NK-92 treated with Interleukin-12 subunit alpha and Interleukin-12 subunit beta, amount 100 ng/mL, for 24 hours (cell line): ENCODE measurements around the gene ATAT1.
"Not testable (repeated sequence)": the region's sequence is repeated elsewhere in the genome, so short reads cannot be mapped to it uniquely, and the experiment has no call there.

Experiments
- DNase-seq: peaks from one replicate; lab custom pipeline; 2025; lab: John Stamatoyannopoulos, UW

ATAT1 gene

DNA sequence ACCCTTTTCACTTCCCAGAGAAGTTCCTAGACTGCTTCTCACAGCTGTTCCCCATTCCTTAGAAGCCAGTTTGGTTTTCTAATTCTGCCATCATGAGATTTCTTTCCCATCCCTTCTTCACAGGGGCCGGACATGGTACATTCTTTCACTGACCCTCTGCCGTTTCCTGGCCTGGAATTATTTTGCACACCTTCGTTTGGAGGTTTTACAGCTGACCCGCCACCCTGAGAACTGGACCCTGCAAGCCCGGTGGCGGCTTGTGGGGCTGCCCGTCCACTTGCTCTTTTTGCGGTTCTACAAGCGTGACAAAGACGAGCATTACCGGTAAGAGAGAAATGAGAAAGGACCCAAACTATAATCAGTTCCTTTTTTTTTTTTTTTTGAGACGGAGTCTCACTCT lies 24.5 kb downstream of the ATAT1 start:
- DNase-seq, result no peak

DNA sequence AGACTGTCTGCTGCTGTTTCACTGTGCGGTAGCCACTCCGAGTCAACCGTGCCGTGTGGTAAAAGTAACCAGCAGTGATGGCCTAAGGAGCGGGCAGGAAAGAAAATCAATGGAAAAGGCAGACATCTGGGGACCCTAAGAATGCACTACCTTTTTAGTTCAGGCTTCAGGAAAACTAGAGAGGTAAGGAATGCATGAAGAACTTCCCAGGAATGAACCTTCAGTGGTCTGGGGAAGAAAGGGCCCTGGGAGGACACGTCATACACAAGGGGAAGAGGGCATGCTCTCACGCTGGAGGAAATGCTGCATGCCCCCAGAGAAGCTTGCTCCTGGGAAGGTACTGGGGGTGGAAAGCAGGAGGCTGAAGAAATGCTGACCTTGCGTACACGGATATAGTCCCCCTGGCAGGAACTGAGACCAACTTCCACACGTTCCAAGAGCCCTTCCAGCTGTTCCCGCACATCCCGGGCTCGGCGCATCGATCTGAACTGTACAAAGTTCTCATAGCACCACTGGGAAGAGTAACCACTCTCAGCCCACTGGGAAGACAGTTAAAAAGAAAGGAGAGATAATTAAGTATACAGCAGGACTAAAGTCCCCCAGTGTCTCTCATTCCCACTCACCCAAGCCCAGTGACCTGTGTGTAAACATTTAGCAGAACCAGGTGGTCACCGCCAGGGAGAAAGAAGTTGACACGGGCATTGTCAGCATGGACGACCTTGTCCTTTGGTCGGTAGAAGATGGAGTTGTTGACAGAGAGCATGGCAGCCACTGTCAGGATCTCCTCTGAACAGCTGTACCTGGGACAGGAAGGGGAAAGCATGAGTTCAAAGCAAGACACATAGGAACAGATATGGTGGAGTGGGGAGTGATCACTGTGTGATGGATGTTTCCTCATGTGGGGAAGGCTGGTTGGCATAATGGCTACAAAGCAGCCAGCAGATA lies 28.4 kb downstream of the ATAT1 start:
- DNase-seq, result no peak

DNA sequence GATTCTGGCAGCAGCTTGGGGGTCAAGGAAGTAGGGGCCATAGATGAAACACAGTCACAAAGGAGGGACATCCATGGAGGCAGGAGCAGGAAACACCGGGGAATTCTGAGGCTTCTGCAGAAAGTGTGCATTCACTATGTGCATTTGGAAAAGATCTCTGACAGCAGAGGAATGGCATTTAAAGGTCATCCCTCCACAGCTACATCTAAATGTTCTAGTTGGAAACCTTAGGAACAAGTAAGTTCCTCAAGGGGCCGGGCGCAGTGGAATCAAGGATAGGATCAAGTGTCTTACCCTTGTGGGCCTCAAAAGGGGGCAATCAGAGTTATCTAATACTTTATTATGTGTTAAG lies 29.0 kb downstream of the ATAT1 start:
- DNase-seq, result no peak

DNA sequence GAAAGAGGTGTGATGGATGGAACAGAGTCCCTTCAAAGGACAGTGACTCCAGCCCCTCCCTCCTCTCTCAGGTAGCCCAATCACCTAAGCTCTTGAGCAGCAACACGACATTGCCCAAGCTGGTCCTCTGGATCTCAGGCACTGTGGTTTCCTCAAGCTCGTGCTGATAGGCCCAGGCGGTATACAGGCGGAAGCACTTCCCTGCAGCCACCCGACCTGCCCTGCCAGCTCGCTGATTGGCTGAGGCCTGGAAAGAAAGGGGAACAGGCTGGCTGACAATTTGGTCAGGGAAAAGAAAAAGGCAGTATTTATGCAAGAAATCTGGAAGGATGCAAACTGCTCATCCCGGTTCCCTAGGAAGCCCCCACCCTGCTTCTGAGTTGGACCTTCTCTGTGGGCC lies 29.8 kb downstream of the ATAT1 start:
- DNase-seq, result no peak

DNA sequence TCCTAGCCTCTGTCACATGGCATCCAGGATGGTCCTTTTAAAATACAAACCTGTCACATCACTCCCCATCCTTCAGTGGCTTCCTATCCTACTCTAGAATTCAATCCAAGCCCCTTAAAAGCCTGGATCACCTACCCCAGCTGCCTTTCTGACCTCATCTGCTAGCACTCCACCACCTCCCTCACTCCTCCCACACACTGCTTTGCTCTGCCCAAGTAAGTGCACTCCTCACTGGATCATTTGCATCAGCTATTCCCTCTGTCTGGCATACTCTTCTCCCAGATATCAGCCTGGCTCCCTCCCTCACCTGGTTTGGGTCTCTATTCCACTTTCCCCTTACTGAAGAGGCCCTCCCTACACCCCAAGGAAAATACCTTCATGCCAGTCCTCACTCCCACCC lies 30.8 kb downstream of the ATAT1 start:
- DNase-seq, result no peak

DNA sequence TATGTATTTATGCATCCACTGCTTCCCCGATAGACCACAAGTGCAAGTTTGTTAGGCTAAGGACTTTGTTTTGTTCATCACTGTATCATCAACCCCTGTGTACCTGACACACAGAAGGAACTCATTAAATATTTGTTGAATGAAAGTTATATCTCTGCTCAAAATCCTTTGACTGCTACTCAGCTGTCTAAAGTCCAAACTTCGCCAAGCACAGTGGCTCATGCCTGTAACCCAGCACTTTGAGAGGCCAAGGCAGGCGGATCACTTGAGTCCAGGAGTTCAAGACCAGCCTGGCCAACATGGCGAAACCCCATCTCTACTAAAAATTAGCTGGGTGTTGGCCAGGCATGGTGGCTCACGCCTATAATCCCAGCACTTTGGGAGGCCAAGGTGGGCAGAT lies 31.2 kb downstream of the ATAT1 start:
- not testable (repeated sequence) for DNase-seq

DNA sequence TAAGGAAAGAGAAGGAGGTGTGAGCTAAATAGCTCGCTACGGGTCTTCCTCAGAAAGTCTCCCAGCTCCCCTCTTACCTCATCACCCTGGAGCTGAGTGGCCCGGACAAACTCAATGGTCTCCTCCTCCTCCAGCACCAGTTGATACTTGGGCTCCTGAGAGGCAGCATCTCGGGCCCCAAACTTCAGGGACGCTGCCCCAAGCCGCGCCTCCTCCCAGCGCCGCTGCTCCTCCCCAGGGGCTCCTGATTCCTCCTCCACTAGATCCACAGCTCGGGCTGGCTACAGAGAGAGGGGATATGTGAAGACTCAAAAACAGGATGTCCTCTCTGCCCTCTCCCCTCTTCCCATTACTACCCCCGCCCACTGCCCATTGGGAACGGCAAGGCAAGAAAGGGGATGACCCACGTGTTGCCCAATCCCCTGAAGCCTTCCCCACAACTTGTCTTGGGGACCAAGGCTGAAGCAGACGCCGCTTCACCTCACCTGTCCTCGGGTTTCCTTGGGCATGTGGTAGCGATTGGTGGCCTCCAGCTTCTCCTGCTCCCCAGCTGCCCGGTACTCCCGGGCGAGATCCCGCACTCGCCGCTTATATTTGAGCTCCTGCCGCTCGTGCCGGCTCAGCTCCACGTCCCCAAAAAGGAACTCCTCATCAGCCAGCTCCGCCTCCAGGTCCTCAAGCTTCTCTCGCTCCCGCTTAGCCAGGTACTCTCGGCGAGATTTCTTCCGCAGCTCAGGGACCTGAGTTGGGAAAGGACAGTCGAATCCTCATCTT lies 38.5 kb downstream of the ATAT1 start:
- DNase-seq, result no peak

DNA sequence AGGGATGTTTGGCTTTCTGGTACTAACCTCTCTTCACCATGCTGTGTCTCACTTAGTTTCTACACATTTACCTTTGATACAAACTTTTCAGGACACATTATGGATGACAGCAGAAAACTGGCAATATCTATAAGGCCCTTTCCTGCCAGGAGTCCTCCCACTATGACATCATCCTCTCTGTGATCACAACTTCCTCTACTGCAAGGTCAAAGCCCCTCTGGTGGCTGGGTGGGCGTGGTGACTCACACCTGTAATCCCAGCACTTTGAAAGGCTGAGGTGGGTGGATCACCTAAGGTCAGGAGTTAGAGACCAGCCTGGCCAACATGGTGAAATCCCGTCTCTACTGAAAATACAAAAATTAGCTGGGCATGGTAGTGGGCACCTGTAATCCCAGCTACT lies 39.6 kb downstream of the ATAT1 start:
- DNase-seq, result not testable (repeated sequence)

DNA sequence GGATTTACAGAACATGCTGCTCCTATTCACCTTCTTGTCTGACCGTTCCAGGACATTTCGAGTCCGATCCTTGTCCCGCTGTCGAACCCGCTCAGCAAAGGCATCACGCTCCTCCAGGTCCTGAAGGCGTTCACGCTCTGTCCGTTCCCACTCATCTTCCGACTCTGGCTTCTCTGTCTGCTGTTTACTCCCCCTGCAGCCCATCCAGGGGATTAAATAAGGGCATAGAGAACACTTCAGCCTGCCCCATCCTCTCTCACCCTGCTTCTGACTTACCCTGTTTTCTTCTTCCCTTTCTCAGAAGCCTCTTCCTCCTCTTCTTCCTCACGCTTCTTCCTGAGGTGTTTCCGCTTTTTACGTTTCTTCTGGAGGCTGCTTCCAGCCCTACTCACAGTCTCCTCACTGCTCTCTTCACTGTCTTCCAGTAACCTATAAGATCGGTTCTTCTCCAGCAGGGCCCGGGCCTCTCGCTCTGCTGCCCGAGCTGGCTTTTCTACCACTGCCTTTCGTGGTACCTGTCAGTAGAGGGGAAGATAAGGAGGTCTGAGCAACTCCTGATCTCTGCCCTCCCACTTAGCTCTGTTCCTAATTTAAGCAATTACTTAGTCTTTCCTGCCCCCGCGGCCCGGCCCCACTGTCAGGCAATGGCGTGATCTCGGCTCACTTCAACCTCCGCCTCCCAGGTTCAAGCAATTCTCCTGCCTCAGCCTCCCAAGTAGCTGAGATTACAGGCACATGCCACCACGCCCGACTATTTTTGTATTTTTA lies 44.3 kb downstream of the ATAT1 start:
- no peak for DNase-seq

DNA sequence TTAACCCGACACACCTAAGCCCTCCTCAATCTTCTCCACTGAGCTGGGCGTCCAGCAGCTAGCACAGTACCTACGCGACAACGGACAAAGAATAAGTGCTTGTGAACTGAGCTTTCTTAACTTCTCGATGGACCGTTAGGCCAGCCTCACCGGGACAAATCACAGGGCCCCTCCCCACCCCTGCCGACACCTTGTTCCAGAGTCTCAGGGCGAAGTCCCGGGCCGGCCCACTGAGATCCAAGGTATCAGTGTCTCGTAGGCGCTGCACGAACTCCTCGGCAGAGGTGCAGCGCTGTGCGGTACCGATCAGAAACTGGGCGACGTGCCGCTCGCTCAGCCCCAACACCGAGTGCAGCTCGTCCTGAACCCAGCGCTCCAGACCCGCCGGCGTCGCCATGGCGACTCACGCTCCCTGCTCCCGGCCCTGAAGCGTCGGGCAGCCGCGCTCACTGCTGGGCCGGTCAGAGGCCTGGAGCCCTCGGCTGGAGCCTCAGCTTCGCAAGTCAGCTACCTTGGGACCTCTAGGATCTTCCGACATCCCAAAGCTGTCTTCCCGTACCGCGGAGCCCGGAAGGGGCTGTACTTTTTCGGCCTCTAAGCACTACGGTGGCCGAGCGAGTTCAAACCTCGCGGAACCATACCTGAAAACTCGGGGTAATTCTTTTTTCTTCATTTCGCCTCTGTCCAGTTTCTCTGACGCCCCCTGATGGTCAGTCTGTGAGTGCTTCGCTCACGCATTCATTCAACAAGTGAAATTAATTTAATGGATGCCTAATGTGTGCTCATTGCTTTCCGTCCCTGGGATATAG lies 46.0 kb downstream of the ATAT1 start, which contains the start of gene DHX16:
Gene DHX16, minus strand, starts transcription at position 562 of the 809 bp plus-strand sequence. Its CDS starts 165 bp downstream, at position 397.
- DNase-seq, result peak; percentile 87

DNA sequence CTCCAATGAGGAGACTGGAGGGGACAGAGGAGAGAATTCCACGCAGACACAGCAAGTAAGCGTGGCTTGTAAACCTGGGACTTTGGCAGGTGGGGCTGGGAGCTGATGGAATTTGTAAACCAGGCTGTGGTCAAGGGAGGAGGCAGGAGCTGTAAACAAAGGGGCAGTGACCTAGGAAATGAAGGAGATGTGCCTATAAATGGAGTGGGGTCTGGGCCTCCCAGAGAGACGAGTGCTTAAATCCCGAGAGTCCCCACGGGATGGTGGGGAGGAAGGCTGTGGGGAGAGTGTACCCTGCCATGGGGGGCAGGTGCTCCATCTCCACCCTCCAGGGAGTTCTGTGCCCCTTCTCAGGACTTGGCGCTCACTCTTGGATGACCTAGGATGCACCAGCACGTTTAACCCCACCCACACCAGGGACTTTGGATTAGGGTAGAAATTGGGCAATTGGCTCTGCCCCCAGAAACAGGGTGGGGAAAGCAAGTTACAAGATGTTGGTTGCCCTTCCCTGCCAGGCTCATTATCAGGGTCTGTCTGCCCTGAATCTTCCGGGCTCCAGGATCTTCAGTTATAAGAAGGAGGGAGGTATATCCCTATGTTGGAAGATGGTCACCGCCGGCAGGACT lies 50.1 kb downstream of the ATAT1 start:
- no peak for DNase-seq

DNA sequence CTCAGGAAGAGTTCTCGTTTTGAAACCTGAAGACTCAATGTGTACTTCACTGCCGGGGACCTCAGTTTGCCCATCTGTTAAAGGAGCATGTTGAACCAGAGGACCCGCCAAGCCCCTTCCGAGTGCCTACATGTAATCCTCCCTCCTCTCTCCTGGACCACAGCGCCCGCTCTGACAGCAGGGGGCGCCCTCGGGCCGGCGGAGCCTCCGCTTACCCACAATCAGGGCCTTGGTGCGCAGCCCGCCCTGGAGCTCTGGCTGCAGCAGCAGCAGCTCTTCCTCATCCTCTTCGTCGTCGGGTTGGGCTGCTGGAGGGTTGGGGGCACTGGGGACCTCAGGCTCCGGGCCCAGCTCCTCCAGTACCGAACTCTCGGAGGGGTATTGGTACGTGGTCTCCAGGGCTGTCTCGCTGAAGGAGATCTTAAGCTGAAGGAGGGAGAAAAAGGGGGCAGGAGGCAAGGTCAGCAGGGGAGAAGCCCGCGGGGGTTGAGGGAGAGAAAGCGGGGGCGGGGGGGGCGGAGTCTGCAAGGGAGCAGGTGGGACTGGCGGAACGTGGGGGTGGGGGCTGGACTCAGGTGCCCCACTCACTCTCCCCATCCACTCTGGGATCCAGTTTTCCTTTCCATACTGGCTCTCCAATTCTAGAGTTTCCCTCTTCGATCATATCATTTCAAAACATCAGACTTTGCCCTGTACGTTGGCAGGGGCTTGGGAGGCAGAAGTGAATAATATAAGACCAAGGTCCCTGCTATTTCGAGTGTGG lies 52.5 kb downstream of the ATAT1 start:
- peak; percentile 80 for DNase-seq

DNA sequence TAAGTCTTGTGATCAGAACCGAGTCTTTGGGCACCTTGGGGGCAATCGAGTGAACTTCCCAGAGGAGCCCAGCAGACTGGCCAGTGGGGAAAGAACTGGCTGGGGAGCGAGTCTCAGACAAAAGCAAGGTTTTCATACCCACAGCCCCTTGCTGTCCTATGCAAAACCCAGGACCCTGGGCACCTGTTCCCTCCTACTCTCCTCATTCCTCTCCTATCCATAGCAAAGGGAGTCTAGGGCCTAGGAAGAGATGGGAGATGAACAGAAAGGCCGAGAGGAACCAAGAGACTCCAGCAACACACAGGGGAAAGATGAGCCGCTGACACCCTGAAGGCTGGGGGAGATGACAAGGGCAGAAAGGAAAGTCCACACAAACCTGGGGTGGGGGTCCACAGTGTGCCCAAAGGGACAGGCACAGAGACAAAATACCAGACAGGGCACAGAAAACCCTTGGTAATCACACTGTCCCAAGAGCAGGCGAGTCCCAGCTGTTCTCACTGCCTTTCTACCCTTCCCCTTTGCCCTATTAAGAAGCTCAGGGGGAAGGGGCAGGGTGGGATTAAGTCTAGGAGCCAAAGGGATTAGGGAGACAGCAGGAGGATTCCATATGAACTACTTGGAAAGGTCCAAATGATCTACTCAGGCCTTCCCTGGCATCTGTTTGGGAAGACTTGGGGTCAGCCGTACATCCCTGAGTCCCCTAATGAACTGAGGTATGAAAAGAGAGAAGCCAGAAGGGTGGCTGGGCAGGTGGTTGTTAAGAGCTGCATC lies 53.3 kb downstream of the ATAT1 start:
- DNase-seq, result no peak

DNA sequence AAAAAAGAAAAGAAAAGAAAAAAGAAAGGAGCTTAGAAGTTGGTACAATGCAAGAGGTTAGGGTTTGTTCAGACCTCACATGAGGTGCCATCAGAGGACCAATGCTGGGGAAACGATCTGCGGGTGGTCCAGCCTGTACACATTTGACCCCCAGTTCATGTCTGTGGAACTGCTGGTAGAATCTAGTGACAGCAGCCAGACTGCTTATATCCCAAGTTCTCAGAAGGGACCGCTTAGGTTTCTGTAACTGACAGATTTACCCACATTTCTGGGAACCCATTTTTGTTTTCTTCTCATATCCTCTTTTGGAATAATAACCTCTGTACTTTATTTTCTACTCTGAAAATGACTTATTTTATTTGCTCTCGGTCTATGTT lies 55.1 kb downstream of the ATAT1 start:
- DNase-seq, result no peak

DNA sequence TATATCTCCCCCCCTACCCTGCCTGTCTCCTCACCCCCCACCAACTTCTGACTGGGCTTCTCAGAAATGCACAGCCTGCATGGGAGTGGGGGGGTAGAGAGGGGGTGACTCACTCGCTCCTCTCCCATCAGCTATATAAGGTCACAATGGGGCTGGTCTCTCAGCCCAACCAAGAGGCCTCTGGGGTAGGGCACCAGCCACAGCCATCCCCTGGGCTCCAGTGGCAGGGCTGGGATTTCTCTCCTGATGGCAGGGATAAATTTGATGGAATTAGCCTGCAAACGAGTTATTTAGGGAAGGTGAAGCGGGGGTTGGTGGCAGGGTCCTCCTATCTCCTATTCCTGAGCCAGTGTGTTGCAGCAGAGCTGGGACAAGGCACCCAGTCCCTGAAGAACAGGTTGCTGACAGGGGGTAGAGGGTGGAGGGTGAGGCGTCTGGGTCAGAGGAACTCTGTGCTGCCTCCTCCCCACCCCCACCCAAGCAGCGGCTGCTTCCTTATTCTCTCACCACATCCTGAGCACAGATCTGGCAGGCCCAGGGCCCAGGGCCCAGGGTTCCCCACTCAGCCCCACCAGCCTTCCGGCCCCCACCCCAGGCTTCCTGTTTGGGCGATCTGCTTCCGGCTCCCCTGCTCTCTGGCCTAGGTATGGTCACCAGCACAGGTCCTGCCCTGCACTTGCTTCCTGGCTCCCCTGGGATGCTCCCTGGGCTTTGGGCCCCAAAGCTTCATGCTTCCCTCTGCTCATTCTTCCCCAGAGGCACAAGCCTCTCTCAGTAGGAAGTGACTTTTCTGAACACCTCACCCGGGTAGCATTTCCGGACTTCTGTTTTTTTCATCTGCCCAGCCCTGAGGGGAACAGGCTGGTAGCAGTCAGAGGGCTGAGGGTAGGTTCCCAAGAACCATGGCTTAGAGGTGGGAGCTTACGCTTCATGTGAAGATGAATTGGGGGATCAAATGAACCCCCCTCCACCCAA lies 55.8 kb downstream of the ATAT1 start:
- peak; percentile 95 for DNase-seq

DNA sequence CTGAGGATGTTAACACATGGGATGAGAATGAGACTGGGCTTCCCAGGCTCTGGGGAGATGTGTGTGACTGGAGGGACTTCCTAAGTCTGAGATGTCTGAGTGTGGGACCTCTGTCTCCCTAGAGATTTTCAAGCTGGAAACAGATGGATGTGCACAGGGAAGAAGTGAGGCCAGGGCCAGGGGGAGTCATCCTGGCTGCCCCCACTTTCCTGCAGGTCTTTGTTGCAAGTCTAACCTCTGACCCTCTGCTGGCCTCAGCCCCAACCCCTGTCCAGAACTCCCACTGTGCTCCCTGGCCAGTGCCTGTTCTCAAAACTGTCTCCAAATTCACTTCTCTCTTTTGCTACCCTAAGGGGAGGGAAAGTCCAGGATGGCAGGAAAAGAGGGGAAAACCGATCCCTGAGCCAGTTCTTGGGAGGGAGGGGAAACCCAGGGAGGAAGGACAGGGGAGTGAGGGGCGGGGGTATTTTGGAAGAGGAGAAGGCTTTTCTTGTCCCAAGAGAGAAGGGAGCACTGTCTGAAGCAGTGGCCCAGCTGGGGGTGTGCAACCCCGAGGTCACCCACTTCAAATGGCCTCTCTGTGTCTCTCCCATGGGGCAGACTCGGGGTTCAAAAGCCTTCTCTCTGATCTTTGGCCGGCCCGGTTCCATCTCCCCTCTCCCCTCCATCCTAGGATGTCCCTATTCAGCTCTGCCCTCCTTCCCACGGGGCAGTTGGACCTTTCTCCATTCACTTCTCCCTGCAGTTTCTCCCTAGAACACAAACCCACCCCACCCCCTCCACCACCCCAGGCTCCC lies 56.7 kb downstream of the ATAT1 start:
- DNase-seq, result no peak

DNA sequence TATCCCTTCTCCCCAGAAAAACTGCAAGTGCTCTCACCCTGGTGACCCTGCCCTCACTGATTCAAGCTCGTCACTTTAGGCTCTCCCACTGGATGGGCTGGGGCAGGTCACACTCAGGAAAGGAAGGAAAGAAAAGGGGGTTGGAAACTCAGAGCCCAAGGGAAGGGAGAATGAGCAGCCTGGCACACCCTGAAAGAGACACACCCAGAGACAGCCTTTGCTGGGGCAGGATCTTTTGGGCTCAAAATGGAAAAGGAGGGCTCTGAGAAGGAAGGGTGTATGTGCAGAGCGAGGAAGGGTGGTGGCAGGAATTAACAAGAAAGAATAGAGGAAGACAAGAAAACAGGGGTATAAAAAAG lies 57.3 kb downstream of the ATAT1 start:
- no peak for DNase-seq
